Stimulated activated CD8-positive, alpha-beta memory T cell treated with anti-CD3 and anti-CD28 coated beads, Interleukin-4, amount 100 ng/mL, for 48 hours (primary cell): ENCODE data around the gene CLEC6A.
"Not testable (repeated sequence)": the region's sequence is repeated elsewhere in the genome, so short reads cannot be mapped to it uniquely, and the experiment has no call there.

ENCODE experiments used
- DNase-seq: peaks from one replicate; pipeline ENCODE4 v3.0.0-alpha.2; 2020

Gene CLEC6A

GRCh38 chr12:8496074-8496473 is 40.3 kb downstream of the CLEC6A start:
- DNase-seq, result not testable (repeated sequence)

GRCh38 chr12:8499616-8500015 is 43.9 kb downstream of the CLEC6A start:
- no peak for DNase-seq

GRCh38 chr12:8501720-8502119 is 46.0 kb downstream of the CLEC6A start:
- DNase-seq, result no peak

GRCh38 chr12:8504351-8504750 is 48.6 kb downstream of the CLEC6A start:
- no peak for DNase-seq

- no peak for DNase-seq
Measured at GRCh38 chr12:8507596-8507995, 51.8 kb downstream of the CLEC6A start.

GRCh38 chr12:8508223-8508622 is 52.5 kb downstream of the CLEC6A start:
- no peak for DNase-seq

- DNase-seq, result no peak
Measured at GRCh38 chr12:8508910-8509841, 53.4 kb downstream of the CLEC6A start.

- DNase-seq, result no peak
Measured at GRCh38 chr12:8513256-8513655, 57.5 kb downstream of the CLEC6A start, which contains the start of gene CLEC4D. Gene CLEC4D, plus strand, starts transcription at chr12:8513503. Its CDS starts 230 bp downstream, at chr12:8513733.

- no peak for DNase-seq
Measured at GRCh38 chr12:8517971-8518370, 62.2 kb downstream of the CLEC6A start.

GRCh38 chr12:8519171-8519570 is 63.4 kb downstream of the CLEC6A start:
- DNase-seq, result no peak

- DNase-seq, result no peak
Measured at GRCh38 chr12:8527250-8528130, 71.7 kb downstream of the CLEC6A start.
